AG09319 (cell line): ENCODE data around the gene XPR1.

Source experiments
- DNase-seq: peaks from one replicate; pipeline ENCODE4 v3.0.0-alpha.2; 2010; ENCODE audit warnings: low read depth; ENCODE audit errors: extremely low read depth
- TF ChIP-seq, protein P1 (sequence below): IDR thresholded peaks from 2 replicates; pipeline ENCODE4 v1.5.1; 2011; ENCODE audit warnings: low read depth, mild to moderate bottlenecking, inconsistent platforms, low read length, moderate library complexity

XPR1 gene

DNA sequence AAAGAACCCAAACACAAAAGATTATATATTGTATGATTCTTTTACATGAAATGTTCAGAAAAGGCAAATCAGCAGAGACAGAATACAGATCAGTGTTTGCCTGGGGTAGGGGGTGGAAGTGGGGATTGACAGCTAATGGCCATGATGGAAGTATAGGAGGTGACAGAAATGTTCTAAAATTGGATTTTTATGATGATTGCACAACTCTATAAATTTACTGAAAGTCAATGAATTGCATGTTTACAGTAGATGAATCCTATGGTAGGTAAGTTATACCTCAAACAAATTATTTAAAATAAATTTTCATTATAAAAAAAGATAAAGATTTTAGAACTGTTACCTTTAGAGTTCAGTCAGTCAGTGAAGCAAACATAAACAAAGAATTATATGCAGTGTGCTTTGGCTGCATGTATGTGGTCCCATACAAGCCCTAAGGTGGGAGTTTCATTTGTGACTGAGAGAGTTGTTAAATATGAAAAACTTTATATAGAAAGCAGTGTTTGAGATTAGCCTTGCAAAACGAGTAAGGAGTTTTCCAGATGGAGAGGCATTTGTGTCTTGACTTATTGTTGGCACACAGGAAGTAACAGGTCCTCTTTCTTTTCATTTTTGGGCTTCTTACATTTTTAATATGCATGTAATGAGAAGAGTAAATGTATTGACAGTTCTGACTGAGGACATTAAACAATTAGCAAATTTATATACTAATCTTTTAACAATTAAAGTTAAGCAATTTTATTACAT, 165.2 kb downstream of the XPR1 start:
- DNase-seq = no peak
- TF ChIP-seq, protein P1, sequence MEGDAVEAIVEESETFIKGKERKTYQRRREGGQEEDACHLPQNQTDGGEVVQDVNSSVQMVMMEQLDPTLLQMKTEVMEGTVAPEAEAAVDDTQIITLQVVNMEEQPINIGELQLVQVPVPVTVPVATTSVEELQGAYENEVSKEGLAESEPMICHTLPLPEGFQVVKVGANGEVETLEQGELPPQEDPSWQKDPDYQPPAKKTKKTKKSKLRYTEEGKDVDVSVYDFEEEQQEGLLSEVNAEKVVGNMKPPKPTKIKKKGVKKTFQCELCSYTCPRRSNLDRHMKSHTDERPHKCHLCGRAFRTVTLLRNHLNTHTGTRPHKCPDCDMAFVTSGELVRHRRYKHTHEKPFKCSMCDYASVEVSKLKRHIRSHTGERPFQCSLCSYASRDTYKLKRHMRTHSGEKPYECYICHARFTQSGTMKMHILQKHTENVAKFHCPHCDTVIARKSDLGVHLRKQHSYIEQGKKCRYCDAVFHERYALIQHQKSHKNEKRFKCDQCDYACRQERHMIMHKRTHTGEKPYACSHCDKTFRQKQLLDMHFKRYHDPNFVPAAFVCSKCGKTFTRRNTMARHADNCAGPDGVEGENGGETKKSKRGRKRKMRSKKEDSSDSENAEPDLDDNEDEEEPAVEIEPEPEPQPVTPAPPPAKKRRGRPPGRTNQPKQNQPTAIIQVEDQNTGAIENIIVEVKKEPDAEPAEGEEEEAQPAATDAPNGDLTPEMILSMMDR = no peak

GRCh38 chr1:180800945-180801344, 169.1 kb downstream of the XPR1 start:
- TF ChIP-seq, protein P1 = no peak
- no peak for DNase-seq

GRCh38 chr1:180802813-180803212, 171.0 kb downstream of the XPR1 start:
- DNase-seq = no peak
- TF ChIP-seq, protein P1 = no peak

GRCh38 chr1:180805316-180805715, 173.5 kb downstream of the XPR1 start:
- TF ChIP-seq, protein P1 = no peak
- no peak for DNase-seq

- TF ChIP-seq, protein P1 = no peak
- no peak for DNase-seq
Observed at GRCh38 chr1:180811298-180811697, 179.5 kb downstream of the XPR1 start.

- TF ChIP-seq, protein P1 = no peak
- no peak for DNase-seq
Observed at GRCh38 chr1:180811886-180812285, 180.1 kb downstream of the XPR1 start.

GRCh38 chr1:180814258-180814657, 182.4 kb downstream of the XPR1 start:
- no peak for DNase-seq
- TF ChIP-seq, protein P1 = no peak
